GM18526 (cell line): ENCODE measurements around the gene S1PR4.

Experiments
- POLR2A ChIP-seq: IDR thresholded peaks from 3 replicates; pipeline ENCODE4 v1.6.1; 2011; ENCODE audit not compliant: insufficient read length; ENCODE audit errors: extremely low read depth

S1PR4 gene, protein sequence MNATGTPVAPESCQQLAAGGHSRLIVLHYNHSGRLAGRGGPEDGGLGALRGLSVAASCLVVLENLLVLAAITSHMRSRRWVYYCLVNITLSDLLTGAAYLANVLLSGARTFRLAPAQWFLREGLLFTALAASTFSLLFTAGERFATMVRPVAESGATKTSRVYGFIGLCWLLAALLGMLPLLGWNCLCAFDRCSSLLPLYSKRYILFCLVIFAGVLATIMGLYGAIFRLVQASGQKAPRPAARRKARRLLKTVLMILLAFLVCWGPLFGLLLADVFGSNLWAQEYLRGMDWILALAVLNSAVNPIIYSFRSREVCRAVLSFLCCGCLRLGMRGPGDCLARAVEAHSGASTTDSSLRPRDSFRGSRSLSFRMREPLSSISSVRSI

DNA sequence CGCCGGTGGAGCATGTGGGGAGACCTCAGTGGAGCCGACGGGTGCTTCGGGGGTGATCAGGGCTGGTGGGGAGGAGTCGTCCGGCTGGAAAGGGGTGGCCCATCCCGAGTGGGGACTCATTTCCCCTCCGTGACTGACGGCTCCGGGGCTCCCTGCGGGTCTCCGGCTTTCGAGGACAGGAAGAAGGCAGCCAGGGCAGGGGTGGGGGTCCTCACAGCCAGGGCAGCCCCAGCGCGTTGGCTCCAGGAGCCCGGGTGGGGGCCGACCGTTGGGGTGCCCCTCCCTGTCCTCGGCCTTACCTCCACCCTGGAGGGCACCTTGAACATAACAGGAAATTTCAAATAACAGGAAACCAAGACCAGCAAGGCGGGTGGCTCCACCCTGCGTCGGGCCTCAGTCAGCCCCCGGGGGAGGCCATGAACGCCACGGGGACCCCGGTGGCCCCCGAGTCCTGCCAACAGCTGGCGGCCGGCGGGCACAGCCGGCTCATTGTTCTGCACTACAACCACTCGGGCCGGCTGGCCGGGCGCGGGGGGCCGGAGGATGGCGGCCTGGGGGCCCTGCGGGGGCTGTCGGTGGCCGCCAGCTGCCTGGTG is at the start of gene S1PR4:
TSS of gene S1PR4 (plus strand) at position 393 of the 596 bp plus-strand sequence. CDS start at position 417, 24 bp downstream.
- peak; percentile 79 for TF ChIP-seq POLR2A

DNA sequence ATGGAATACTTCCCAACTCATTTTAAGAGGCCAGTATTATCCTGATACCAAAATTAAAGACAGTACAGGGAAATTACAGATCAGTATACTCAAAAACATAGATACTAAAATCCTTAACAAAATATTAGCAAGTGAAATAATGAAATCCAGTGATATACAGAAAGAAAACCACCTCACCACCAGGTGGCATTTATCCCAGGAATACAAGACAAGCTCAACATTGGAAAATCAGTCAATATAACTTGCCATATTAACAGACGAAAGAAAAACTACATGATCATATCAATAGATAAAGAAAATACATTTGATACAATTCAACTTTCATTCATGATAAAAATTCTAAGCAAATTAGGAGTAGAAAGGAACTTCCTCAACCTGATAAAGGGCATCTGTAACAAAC is 49.5 kb upstream of the S1PR4 start:
- TF ChIP-seq POLR2A = no peak

DNA sequence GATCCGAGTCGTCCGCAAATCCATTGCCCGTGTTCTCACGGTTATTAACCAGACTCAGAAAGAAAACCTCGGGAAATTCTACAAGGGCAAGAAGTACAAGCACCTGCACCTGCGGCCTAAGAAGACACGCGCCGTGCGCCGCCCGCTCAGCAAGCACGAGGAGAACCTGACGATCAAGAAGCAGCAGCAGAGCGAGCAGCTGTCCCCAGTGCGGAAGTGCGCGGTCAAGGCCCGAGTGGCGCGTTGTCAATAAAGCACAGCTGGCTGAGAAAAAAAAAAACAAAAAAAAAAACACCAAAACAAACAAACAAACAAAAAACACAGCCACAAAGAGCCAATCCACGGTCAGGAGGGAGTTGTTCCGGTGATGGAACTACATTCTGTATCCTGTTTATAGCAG is 47.4 kb upstream of the S1PR4 start:
- no peak for TF ChIP-seq POLR2A

DNA sequence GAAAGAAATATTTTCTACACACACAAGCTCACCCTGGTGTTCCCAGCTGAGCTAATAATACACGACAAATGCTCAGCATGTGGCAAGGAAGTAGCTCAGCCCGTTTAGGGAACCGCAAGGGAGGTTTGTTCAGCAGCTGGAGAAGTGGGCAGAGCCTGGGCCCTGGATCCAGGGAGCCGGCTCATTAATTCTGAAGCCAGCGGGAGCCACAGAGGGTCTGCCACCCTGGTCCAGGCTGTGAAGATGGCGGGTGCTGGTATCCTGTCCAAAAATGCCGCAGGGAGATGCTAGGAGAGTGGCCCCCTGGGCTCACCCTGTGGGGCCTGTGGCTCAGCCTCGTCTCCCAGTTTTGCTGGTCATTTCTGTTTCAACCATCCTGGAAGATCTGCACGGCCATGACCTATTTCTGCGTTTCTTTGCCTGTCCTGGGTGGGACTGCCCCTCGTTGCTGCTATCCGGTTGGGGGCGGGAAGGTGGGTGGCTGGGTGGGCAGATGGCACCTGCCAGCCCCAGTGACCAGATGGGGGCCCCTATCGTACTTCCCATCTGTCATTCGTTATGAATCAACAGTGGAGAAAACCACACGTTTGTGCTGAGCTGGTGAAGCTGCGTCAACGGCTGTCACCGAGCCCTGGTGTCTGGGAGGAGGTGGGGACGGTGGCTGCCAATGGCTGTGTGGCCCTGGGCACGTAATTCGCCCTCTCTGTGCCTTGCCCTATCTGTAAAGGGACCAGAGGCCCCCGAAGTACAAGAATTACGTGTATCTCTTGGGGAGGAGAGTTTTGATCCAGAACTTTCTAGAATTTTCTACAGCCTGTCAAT is 45.4 kb upstream of the S1PR4 start:
- TF ChIP-seq POLR2A = peak; percentile 43

DNA sequence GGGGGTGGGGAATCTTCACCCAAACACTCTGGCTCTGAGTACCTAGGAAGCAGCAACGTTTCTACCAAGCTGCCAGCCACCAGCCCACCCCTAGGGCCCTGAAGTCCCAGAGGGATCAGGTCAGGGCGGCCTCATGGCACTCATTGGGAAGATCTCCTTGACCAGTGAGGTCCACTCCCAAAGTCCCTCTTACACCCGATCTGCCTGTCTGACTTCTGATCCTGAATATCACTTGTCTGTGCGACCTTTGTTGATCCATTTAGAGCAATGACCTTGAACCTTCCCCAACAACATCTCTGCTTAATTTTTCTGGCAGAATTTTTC is 44.8 kb upstream of the S1PR4 start:
- no peak for TF ChIP-seq POLR2A

DNA sequence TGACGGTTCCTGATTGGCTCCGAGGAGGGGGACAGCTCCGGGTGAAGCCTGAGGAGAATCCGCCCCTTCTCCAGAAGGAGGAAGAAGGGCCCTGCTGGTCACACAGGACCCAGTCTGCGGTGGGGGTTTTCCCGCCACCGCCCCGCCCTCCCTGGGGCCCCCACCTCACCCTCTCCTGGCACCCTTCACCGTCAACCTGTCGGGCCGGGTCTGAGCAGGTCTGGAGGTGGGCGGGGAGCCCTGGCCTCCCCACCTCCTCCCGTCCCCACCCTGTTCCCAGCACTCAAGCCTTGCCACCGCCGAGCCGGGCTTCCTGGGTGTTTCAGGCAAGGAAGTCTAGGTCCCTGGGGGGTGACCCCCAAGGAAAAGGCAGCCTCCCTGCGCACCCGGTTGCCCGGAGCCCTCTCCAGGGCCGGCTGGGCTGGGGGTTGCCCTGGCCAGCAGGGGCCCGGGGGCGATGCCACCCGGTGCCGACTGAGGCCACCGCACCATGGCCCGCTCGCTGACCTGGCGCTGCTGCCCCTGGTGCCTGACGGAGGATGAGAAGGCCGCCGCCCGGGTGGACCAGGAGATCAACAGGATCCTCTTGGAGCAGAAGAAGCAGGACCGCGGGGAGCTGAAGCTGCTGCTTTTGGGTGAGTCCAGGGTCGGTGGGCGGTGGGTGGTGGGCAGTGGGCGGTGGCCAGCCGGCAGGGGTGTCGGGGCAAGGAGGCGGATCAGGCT is 42.4 kb upstream of the S1PR4 start, which contains the start of gene GNA15:
TSS of gene GNA15 (plus strand) at position 73 of the 723 bp plus-strand sequence. CDS start at position 491, 418 bp downstream.
- TF ChIP-seq POLR2A = peak; percentile 29

DNA sequence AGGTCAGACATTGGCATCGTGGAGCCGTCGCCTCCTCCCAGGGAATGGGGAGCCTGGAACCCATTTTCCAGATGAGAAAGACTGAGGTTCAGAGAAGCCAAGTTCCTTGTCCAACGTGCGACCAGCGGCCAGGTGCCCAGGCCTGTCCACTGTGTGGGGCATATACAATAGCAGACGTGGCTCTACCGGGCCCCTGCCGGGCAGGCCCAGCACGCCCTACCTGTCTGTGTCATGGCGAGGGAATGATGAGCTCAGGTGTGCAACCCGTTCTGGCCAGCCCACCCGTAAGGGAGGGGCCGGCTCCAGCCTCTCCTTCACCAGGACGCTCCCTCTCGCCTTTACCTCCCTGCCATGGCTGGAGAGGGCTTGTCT is 41.9 kb upstream of the S1PR4 start:
- no peak for TF ChIP-seq POLR2A

DNA sequence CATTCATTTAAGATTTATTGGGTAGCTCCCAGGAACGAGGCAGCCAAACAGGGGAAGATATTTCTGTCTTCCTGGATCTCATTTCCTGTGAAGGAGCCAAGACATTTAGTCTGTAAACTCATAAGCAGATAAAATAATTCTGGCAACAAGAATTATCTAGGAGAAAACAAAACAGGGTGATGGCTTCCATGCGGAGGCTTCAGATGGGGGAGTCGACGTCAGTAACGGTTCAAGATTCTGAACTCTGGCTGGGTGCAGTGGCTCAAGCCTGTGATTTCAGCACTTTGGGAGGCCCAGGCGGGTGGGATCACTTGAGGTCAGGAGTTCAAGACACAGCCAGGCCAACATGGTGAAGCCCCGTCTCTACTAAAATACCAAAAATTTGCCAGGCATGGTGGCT is 41.5 kb upstream of the S1PR4 start:
- no peak for TF ChIP-seq POLR2A

DNA sequence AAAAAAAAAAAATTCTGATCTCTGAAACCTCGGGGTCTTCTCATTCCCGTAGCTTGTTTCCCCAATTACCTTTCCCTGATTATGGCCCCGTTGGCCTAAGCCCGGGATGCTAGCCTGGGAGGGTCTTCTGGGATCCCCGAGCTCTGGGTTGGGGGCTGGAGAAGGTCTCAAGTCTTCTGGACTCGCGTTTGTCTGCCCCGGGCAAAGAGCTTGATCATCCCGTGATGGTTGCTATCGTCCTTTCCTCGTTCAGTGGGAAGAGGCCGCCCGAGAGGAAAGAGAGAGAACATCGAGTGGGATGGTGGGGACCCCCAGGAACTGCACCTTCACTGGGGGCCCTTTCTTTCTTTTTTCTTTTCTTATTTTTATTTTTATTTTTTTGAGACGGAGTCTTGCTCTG is 40.3 kb upstream of the S1PR4 start:
- no peak for TF ChIP-seq POLR2A

DNA sequence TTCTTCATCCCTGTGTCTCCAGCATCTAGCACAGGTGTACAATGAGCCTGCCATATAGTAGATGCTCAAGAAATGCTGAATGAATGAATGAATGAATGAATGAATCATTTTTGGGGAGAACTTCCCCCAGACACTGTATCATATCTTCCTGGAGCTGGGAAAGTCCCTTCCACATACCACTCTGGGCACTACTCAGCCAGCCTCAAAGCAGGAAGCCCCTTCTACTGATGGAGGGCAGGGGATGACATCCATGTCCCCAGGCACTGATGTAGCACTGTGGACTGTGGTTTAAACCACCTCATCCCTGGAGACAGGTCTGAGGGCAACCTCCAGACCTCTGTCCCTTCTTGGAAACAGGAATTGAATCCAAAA is 37.9 kb upstream of the S1PR4 start:
- no peak for TF ChIP-seq POLR2A

DNA sequence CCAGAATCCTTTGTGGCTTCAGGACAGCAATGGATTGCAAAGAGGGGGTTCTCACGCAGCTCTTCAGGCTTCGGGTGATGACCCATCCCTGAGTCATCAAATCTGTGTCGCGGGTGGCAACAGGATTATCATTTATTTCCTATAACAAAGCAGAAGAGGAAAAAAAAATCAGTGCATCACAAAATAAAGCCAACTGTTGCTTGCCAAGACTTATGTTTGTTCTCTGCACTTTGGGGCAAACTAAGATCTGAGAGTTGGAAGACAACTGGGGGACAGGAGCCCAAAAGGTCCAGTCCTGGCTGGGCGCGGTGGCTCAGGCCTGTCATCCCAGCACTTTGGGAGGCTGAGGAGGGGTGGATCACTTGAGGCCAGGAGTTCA is 36.3 kb upstream of the S1PR4 start:
- no peak for TF ChIP-seq POLR2A

DNA sequence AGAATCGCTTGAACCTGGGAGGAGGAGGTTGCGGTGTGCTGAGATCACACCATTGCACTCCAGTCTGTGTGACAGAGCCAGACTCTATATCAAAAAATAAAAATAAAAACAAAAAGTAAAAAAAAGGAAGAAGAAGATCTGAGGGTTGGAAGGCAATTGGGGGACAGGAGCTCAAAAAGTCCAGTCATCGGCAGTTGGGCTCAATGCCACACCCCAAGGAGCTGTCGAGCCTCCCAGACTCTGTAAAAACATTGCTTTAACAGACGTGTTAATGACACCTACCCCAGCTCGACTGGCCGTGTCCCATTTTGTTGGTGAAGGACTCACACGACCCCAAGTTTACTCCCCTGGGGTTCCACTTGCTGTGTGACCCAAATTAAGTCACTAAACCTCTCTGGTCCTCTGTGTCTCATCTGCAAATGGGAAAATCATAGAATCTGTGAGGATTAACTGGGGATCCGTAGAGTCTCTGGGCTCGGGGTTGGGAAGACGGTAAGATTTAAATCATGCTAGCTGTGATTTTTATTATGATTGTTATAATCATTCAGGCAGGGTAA is 35.7 kb upstream of the S1PR4 start:
- TF ChIP-seq POLR2A = no peak

DNA sequence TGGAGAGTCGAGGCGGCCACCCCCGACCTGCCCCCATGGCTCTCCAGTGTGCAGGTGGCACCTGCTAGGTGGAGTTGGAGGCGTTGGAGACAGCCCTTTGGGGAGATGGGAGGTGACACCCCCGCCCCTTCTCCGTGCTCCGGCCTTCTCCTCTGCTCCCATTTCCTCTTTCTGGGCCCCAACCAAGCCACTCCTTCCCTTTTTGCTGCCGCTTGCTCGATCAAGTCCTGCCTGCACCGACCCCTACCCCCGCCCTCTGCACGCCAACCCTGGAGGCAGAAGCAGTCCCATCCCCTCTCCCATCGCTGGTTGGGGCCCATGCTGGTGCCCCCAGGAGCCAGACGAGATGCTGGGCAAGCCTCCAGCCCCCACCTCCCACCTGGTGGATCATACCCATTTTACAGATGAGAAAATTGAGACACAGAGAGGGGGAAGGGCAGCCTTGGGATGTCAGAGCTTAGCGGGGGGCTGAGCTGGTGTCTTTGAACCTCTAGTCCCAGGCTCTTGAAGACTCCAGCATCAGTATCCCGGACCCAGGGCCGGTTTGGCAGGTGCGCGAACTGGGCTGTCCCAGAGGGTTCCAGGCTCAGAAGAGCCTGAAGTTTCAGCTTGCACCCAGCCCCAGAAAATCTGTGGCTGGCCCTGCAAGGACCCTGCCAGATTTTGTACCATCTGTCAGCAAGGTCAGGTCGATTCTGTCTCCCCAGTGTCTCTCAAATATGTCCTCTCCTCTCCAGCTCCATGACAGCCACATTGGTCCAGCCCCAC is 32.5 kb upstream of the S1PR4 start:
- no peak for TF ChIP-seq POLR2A

DNA sequence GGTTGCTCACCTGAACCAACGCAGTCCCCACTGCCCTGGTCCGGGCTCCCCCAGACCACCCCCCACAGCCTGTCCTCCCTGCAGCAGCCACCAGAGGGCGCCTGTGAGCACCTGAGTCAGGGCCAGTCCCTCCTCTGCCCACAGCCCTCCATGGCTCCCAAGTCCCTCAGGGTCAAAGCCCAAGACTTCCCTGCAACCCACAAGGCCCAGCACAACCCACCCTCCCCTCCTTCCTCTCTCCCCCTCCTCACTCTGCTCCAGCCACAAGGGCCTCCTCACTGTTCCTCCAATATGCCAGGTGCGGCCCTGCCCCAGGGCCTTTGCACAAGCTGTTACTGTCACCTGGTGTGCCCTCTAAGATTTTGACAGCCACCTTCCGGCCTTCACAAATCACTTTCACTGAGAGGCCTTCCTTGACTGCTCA is 31.9 kb upstream of the S1PR4 start:
- no peak for TF ChIP-seq POLR2A
